ENCODE data around the gene STKLD1. TPM values are rescaled to one million over a fixed set of nuclear protein-coding genes. Genes with fewer than 3 reads are reported as not detected.

The STKLD1 gene
- polyA plus RNA-seq, 1 experiment, result 1.2 TPM

GRCh38 chr9:133433351-133433843 is 57.2 kb downstream of the STKLD1 start:
- CTCF ChIA-PET, result no interaction called here
- TF ChIP-seq, protein P1, sequence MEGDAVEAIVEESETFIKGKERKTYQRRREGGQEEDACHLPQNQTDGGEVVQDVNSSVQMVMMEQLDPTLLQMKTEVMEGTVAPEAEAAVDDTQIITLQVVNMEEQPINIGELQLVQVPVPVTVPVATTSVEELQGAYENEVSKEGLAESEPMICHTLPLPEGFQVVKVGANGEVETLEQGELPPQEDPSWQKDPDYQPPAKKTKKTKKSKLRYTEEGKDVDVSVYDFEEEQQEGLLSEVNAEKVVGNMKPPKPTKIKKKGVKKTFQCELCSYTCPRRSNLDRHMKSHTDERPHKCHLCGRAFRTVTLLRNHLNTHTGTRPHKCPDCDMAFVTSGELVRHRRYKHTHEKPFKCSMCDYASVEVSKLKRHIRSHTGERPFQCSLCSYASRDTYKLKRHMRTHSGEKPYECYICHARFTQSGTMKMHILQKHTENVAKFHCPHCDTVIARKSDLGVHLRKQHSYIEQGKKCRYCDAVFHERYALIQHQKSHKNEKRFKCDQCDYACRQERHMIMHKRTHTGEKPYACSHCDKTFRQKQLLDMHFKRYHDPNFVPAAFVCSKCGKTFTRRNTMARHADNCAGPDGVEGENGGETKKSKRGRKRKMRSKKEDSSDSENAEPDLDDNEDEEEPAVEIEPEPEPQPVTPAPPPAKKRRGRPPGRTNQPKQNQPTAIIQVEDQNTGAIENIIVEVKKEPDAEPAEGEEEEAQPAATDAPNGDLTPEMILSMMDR (IDR thresholded peaks at IDR 0.05; ENCODE audit: insufficient read depth, low read depth, low read length), result no peak
- DNase-seq (ENCODE audit: low read depth), result no peak

GRCh38 chr9:133436681-133437080 is 60.5 kb downstream of the STKLD1 start:
- ChIA-PET POLR2A (no interaction called here), CTCF (no interaction called here)
- H3K4me3 ChIP-seq (ENCODE audit: low read depth, low read length), result no peak overlapping the region
- no peaks in the 10 kb centered on the region for H3K36me3 ChIP-seq (ENCODE audit: control insufficient read depth, insufficient read depth, low read length)
- H3K27me3 ChIP-seq (ENCODE audit: control insufficient read depth, insufficient read depth, low read length), result 0 out of 2 replicates have a peak, but pooled peaks cover 1% of the 10 kb centered on the region
- TF ChIP-seq, protein P1 (IDR thresholded peaks at IDR 0.05; ENCODE audit: insufficient read depth, low read depth, low read length), result no peak
- DNase-seq (ENCODE audit: low read depth), result no peak

More at GRCh38 chr9:133433351-133433843, 57.2 kb downstream of the STKLD1 start:
- 0 out of 2 replicates have a peak, but pooled peaks cover 1% of the 10 kb centered on the region for H3K27me3 ChIP-seq (ENCODE audit: control insufficient read depth, insufficient read depth, low read length)
- H3K36me3 ChIP-seq (ENCODE audit: control insufficient read depth, insufficient read depth, low read length), result no peaks in the 10 kb centered on the region
- no peak overlapping the region for H3K4me3 ChIP-seq (ENCODE audit: low read depth, low read length)
- POLR2A ChIA-PET, result no interaction called here

DNA sequence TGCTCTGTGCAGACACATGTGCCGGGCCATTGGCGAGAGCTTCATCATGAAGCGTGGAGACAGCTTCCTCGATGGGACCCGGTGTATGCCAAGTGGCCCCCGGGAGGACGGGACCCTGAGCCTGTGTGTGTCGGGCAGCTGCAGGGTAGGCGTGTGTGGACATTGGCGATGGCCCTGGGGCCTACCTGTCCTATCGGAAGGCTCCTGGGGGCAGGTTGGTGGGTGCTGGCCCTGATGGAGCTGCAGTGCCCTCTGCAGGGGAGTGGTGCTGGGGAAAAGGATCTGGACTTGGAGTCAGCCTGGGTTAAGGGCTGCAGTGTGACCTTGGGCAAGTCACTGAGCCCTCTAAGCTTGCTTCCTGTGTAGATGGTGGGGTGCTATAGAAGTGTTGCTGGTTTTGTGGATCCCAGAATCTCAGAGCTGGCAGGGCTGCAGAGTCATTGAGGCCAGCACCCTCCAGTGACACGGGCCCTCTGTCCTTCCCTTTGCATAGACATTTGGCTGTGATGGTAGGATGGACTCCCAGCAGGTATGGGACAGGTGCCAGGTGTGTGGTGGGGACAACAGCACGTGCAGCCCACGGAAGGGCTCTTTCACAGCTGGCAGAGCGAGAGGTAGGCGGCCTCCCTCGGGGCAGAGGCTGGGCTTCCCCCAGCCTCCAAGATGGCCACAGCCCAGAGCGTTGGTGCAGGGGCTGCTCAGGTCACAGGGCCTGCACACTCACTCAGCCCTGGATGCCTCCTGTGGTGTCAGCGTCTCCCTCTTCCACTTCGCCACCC is 61.8 kb downstream of the STKLD1 start:
- ChIA-PET CTCF (interaction anchor here (0.9 to 1.2 kb wide), 4 partner anchors 10 to 252 kb away, joined by 3 read pairs; partner anchors contain the start of gene CACFD1), POLR2A (no interaction called here)
- Histone ChIP-seq H3K27me3 (ENCODE audit: control insufficient read depth, insufficient read depth, low read length) (0 out of 2 replicates have a peak, but pooled peaks cover 1% of the 10 kb centered on the region), H3K36me3 (ENCODE audit: control insufficient read depth, insufficient read depth, low read length) (no peaks in the 10 kb centered on the region), H3K4me3 (ENCODE audit: low read depth, low read length) (no peak overlapping the region)
- no peak for DNase-seq (ENCODE audit: low read depth)
- TF ChIP-seq, protein P1 (IDR thresholded peaks at IDR 0.05; ENCODE audit: insufficient read depth, low read depth, low read length), result no peak

DNA sequence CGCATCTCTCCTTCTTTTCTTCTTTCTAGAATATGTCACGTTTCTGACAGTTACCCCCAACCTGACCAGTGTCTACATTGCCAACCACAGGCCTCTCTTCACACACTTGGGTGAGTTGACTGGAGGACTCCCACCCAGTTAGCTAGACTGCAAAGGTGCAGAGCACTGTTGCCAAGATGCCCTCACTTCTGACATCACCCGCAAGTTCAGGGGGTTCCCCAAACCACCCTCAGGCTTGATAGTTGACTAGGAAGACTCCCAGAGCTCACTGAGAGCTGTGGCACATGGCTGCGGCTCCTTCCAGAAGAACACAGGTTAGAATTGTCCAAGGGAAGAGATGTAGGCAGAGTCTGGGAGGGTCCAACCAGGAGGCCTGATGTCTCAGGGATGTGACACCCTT is 63.2 kb downstream of the STKLD1 start:
- TF ChIP-seq, protein P1 (IDR thresholded peaks at IDR 0.05; ENCODE audit: insufficient read depth, low read depth, low read length), result no peak
- POLR2A ChIA-PET, result no interaction called here
- H3K36me3 ChIP-seq (ENCODE audit: control insufficient read depth, insufficient read depth, low read length), result no peaks in the 10 kb centered on the region
- H3K27me3 ChIP-seq (ENCODE audit: control insufficient read depth, insufficient read depth, low read length), result peaks cover 1% of the 10 kb centered on the region
- CTCF ChIA-PET, result interaction anchor here (0.6 to 0.7 kb wide), 2 partner anchors 11 to 296 kb away, joined by 3 read pairs; no protein-coding TSS in a partner anchor
- DNase-seq (ENCODE audit: low read depth), result no peak
- no peak overlapping the region for H3K4me3 ChIP-seq (ENCODE audit: low read depth, low read length)

DNA sequence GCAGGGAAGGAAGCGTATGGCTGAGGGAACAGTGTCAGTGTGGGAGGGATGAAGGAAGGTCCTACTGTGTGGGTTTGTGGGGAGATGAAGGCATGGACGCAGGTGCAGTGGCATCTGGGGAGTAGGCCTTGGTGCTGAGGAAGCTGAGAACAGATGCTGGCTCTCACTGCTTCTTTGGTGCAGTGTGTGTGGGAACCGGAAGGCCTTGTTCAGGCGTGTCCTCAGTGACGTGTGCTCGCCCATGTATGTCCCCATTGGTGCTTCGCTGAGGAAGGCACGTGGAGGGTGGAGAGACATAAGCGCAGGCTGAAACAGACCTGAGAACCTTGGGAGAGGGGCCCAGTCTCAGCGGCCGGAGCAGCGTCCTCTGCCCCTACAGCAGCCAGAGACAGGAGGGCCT is 64.7 kb downstream of the STKLD1 start:
- DNase-seq (ENCODE audit: low read depth), result no peak
- TF ChIP-seq, protein P1 (IDR thresholded peaks at IDR 0.05; ENCODE audit: insufficient read depth, low read depth, low read length), result no peak
- ChIA-PET CTCF (interaction anchor here (1.2 kb wide), 1 partner anchor 25 kb away, joined by 3 read pairs; no protein-coding TSS in a partner anchor), POLR2A (no interaction called here)
- no peak overlapping the region for H3K4me3 ChIP-seq (ENCODE audit: low read depth, low read length)
- peaks cover 3% of the 10 kb centered on the region for H3K27me3 ChIP-seq (ENCODE audit: control insufficient read depth, insufficient read depth, low read length)
- no peaks in the 10 kb centered on the region for H3K36me3 ChIP-seq (ENCODE audit: control insufficient read depth, insufficient read depth, low read length)

Data from BJ (cell line).